COR-L47 (cell line): ENCODE results near the gene WWC1.
"Not testable (repeated sequence)": the region's sequence is repeated elsewhere in the genome, so short reads cannot be mapped to it uniquely, and the experiment has no call there.

ENCODE experiments used
- DNase-seq: peaks from one replicate; lab custom pipeline; 2025; lab: John Stamatoyannopoulos, UW

Gene WWC1

GRCh38 chr5:168286386-168286785 lies 5.1 kb upstream of the WWC1 start:
- no peak for DNase-seq

DNA sequence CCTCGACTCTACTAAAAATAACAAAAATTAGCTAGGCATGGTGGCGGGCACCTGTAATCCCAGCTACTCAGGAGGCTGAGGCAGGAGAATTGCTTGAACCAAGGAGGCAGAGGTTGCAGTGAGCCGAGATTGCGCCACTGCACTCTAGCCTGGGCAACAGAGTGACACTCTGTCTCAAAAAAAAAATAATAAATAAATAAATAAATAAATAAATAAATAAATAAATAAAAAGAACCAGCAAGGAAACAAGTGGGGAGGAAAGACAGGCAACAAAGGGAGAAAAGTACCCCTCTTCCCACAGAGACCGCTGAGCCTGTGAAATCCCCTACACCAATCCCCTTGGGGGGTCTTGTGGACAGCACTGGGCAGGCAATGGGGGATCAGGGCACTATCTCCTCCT lies 4.6 kb upstream of the WWC1 start:
- DNase-seq: not testable (repeated sequence)

DNA sequence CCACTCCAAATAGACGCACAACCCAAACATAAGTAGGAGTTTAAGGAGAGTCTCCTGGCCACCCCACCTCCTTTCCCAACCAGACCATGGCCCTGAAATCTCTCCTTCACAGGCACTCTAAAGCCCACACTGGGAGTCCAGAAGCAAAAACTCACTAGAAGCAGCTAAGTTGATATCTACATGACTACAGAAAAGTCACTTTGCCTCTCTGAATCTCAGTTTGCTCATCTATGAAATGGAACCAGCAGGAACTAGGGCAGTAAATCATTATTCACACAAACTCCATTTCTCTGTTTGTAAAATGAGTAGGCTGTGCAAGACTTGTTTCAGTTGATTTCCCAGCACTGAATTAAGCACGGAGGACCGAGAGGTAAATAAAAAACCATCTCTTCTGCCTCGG lies 4.1 kb upstream of the WWC1 start:
- DNase-seq: no peak

GRCh38 chr5:168288349-168289245 lies 2.8 kb upstream of the WWC1 start:
- no peak for DNase-seq

DNA sequence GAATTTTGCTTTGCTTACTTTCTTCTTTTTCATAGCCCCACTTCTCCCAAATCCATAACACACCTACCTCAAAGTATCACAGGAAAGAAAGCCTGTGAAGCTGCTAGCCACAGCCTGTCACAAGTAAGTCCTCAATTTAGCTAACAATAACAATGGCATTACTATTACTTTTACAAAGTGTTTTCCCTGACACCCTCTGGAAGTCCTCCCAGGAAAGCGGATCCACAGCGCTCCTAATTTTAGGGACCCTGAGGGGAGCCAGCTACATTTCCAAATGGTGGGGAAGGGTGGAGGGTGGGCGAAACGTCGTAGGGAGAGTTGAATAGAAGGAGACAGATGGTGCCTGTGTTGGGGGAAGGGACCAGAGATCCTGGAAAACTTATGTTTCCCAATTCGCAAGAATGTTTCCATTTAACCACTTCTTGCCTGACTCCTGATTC lies 523 bp upstream of the WWC1 start:
- DNase-seq: no peak

- DNase-seq: peak; percentile 30
Measured at GRCh38 chr5:168291964-168292785, 730 bp downstream of the WWC1 start.

DNA sequence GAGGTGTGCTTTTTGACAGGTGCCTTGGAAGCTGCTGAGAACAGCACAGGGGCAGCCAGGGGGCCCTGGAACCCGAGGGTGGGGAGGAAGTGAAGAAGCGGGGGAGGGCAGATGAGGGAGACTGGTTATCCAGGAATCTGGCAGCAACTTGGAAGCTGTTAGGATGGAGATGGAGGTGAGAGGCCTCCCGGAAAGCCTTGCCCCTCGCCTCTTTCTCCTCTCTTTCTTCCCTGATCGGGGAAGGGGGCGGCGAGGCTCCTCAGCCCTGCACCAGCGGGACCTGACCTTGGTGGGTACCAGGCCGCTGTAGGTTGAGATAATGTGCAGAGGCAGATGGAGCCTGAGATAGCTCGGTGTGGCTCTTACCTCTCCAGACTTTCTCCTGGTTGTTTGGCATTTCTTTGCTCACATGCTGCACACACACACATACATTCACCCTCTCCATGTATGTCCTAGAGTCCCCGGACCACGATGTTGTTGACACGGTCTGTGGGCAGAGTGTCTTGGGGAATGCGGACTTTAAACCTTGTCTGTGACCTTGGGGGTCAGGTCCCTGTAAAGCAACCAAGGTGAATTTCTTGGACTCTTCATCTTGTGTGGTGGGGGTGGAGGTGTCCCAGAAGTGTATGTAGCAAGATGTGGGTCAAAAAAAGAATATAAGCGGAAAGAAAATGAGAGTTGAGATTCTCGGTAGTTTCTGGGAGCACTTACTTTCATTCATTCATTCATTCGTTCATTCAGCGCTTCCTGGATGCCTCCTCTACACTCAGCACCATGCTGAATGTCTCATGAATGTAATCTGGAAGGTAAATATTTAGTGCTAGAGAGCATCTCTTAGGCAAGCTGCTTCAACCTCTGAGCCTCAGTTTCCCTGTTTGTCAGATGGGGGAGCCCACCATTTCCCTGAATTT lies 1.6 kb downstream of the WWC1 start:
- DNase-seq: no peak

- DNase-seq: no peak
Measured at GRCh38 chr5:168295574-168296201, 4.2 kb downstream of the WWC1 start.

DNA sequence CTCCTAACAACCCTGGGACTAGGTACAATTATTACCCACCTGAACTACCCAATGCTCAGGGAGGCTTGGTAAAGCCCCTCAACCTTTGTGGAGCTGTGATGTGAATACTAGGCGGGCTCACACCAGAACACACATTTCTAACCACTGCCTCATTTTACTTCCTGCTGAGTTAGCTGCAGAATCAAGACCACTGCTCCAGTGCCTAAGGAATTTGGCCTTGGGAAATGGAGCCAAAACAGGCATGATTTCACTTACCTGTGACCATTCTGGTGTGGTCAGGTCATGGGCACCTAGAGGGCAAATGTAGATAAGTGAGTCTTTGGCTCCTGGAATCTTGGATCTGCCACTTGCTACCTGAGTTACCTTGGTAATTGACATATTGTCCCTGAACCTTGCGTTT lies 5.2 kb downstream of the WWC1 start:
- no peak for DNase-seq

DNA sequence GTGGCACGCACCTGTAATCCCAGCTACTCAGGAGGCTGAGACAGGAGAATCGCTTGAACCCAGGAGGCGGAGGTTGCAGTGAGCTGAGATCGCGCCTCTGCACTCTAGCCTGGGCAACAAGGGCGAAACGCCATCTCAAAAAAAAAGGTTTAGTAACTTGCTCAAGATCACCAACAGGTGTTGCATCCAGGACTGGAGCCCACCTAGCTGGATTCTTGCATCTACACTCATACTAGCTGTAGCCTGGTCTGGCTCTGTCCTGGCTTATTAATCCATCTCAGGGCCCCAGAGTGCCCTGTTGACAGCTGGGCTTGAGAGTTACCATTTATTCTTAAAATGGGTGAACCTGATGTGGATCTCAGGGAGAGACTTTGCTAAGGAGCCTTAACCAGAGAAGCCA lies 7.5 kb downstream of the WWC1 start:
- no peak for DNase-seq

DNA sequence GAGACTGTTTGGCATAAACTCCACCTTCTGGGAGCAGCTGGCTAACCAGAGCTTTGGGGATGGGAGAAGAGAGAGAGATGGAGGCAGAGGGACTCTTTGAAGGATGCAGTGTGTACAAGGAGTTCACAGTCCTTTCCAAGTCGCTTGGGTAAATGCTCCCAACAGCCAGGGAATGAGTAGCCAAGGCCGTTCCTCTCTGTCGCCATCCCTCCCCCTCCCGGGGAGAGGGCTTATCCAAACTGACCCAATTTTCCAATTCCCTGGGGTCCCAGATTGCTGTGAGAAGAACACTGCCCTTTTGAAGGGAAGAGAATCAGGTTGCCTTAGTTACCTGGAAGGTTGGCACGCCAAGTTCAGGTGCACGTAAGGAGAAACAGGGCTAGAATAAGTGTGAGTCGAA lies 7.9 kb downstream of the WWC1 start:
- no peak for DNase-seq

- no peak for DNase-seq
Measured at GRCh38 chr5:168300326-168301182, 9.1 kb downstream of the WWC1 start.

DNA sequence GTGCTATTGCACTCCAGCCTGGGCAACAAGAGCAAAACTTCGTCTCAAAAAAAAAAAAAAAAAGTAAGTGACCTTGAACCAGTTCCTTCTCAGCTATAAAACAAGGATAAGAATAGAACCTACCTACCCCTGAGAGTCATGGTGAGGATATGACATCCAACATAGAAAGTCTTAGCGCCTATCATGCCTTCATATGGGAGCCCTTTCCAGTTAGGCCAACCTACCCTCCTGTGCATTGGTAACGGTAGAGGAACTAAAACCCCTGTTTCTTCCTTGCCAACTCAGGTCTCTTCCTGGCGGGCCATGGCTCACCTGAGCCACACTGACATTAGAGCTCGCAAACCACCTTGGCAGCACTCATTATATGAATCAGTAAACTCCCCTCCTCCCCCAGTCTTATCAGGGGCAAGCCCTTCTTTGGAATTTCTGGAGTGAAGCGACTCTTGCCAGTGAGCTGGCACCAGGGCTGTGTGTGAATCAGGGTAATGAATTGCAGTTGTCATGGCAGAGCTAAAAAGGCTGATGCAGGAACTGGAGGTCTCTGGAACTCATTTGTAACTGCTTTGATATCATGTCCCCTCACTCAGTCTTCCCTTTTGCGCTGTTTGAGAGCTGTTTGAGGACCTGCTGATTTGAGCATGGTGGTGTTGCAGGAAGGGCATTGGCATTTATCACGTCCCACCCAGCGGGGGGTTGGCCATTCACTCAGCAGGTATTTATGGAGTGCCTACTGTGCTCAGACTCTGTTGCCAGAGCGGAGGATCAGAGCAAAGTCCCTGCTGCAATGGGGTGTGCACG lies 10.3 kb downstream of the WWC1 start:
- DNase-seq: no peak

GRCh38 chr5:168302785-168303184 lies 11.3 kb downstream of the WWC1 start:
- no peak for DNase-seq

- no peak for DNase-seq
Measured at GRCh38 chr5:168303393-168304025, 12.1 kb downstream of the WWC1 start.

- no peak for DNase-seq
Measured at GRCh38 chr5:168304349-168304748, 12.9 kb downstream of the WWC1 start.

GRCh38 chr5:168305281-168305680 lies 13.8 kb downstream of the WWC1 start:
- DNase-seq: no peak

DNA sequence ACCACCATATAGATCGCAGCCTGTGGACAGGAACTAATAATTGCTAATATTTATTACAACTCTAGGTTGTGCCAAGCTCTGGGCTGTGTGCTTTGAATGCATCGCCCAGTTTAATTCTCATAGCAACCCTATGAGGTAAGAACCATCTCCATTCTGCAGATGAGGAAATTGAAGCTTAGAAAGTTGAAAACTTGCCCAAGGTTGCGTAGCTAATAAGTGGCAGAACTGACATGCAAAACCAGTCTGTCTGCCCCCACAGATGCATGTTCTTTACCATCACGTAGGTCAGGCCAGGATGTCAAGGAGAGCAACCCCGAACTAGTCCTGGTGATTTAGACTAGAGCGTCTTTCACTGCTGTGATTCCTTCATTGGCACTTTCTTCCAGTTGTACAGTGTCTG lies 15.6 kb downstream of the WWC1 start:
- no peak for DNase-seq

- no peak for DNase-seq
Measured at GRCh38 chr5:168307925-168308584, 16.6 kb downstream of the WWC1 start.
